K562 (cell line): ENCODE results near the gene TCEA3. TPM values are rescaled to one million over a fixed set of nuclear protein-coding genes. Genes with fewer than 3 reads are reported as not detected.

ENCODE experiments used
- ATF1 ChIP-seq, 2 experiments: fragments of 450-650 bp in 1 of 2; IDR thresholded peaks; 2 replicates each; pipeline ENCODE4 v1.6.1; 2016; ENCODE audit warnings: missing compliant biosample characterization in 1 of 2, missing genetic modification characterization in 1 of 2
- KLF10 ChIP-seq: fragments of 250-450 bp; sonication (Bioruptor Pico); IDR thresholded peaks from 2 replicates; pipeline ENCODE4 v1.6.1; 2021; ENCODE audit warnings: matching md5 sums
- MXI1 ChIP-seq: IDR thresholded peaks from 2 replicates; pipeline ENCODE4 v1.6.1; 2011; ENCODE audit warnings: low read depth, mild to moderate bottlenecking, improper control_type of control experiment, low read length
- NCOA2 ChIP-seq, 2 experiments: fragments of 450-650 bp; IDR thresholded peaks; 2 replicates each; pipeline ENCODE4 v1.6.1; 2018; ENCODE audit warnings: mild to moderate bottlenecking in 2 of 2, moderate library complexity in 1 of 2; ENCODE audit not compliant: partially characterized antibody in 2 of 2
- NR4A1 ChIP-seq, 2 experiments: fragments of 250-450 bp in 1 of 2; fragments of 450-650 bp in 1 of 2; sonication (Bioruptor Pico) in 1 of 2; IDR thresholded peaks; 2 replicates each; pipeline versions ENCODE4 v1.4.0 to v1.6.1; 2016 to 2020; ENCODE audit warnings: mild to moderate bottlenecking in 2 of 2, missing compliant biosample characterization in 1 of 2, missing genetic modification characterization in 1 of 2, moderate library complexity in 1 of 2
- PREB ChIP-seq: sonication (generic); formaldehyde crosslinking; IDR thresholded peaks from 2 replicates; pipeline ENCODE4 v1.8.1; 2023; ENCODE audit warnings: mild to moderate bottlenecking, missing genetic modification reagents
- RB1 ChIP-seq: fragments of 450-650 bp; IDR thresholded peaks from 2 replicates; pipeline ENCODE4 v1.6.1; 2017; ENCODE audit warnings: low read depth, mild to moderate bottlenecking
- SAFB ChIP-seq: fragments of 200-400 bp; formaldehyde crosslinking; IDR thresholded peaks from 2 replicates; pipeline ENCODE4 v1.6.1; 2017; ENCODE audit warnings: low read depth, low read length, borderline replicate concordance
- SMAD3 ChIP-seq: fragments of 450-650 bp; formaldehyde crosslinking; conservative IDR thresholded peaks from 2 replicates; pipeline ENCODE4 v1.4.0; 2020; ENCODE audit warnings: mild to moderate bottlenecking
- SMARCA4 ChIP-seq: fragments of 450-650 bp; IDR thresholded peaks from 2 replicates; pipeline ENCODE4 v1.6.1; 2016
- YY1 ChIP-seq, 3 experiments: IDR thresholded peaks; 2 replicates each; pipeline ENCODE4 v1.6.1; 2011; ENCODE audit warnings: low read length in 2 of 3, mild to moderate bottlenecking in 2 of 3, moderate library complexity in 2 of 3, borderline replicate concordance in 1 of 3, control low read depth in 1 of 3, low read depth in 1 of 3; ENCODE audit not compliant: insufficient read depth in 3 of 3, insufficient replicate concordance in 2 of 3, control insufficient read depth in 1 of 3, insufficient read length in 1 of 3; ENCODE audit errors: extremely low read depth in 1 of 3
- ZBTB33 ChIP-seq: sonication (generic); formaldehyde crosslinking; IDR thresholded peaks from 2 replicates; pipeline ENCODE4 v1.8.1; 2023; ENCODE audit warnings: mild to moderate bottlenecking, missing genetic modification reagents
- ZNF24 ChIP-seq: fragments of 450-650 bp; IDR thresholded peaks from 2 replicates; pipeline ENCODE4 v1.6.1; 2016
- ZNF436 ChIP-seq: fragments of 250-450, 450-650 bp; sonication (Bioruptor Pico); formaldehyde crosslinking; IDR thresholded peaks from 2 replicates; pipeline ENCODE4 v1.7.0; 2020; ENCODE audit warnings: mild to moderate bottlenecking
- ZNF592 ChIP-seq: fragments of 450-650 bp; IDR thresholded peaks from 2 replicates; pipeline ENCODE4 v1.6.1; 2017; ENCODE audit warnings: antibody characterized with exemption, mild to moderate bottlenecking
- polyA plus RNA-seq, 8 experiments: library from polyadenylated mRNA; depleted of rRNA in 4 of 8; stranded (reverse) in 5 of 8; unstranded in 3 of 8; fragments of >200 nt; fragmentation: Nextera tagmentation in 2 of 8; fragmentation: Illumina TruSeq in 1 of 8; extraction: Ambion mirVana in 2 of 8; extraction: Trizol in 1 of 8; gene quantifications; 2 replicates each; pipeline versions ENCODE4 v1.2.1 to v1.2.3, GENCODE V29; 2011 to 2014; ENCODE audit warnings: inconsistent platforms in 1 of 8, missing spikeins in 1 of 8
- total RNA-seq, 7 experiments: library from RNA; depleted of rRNA in 6 of 7; stranded (reverse); fragments of >200 nt in 6 of 7; fragmentation: Illumina TruSeq in 2 of 7; extraction: Trizol in 2 of 7; gene quantifications; 2 replicates each; pipeline versions ENCODE4 v1.2.1 to v1.2.3, GENCODE V29; 2011 to 2021; ENCODE audit warnings: low replicate concordance in 1 of 7
- TF ChIP-seq, protein P1 (sequence below): fragments of 450-650 bp; IDR thresholded peaks from 2 replicates; pipeline ENCODE4 v1.6.1; 2016; ENCODE audit warnings: borderline replicate concordance

Gene TCEA3
- total and polyA plus RNA-seq, 9 of the 15 experiments (the other 6 are each of a cell fraction or from before 2014, with no cell fraction given), result 0.03 to 0.55 (median 0.36) TPM

DNA sequence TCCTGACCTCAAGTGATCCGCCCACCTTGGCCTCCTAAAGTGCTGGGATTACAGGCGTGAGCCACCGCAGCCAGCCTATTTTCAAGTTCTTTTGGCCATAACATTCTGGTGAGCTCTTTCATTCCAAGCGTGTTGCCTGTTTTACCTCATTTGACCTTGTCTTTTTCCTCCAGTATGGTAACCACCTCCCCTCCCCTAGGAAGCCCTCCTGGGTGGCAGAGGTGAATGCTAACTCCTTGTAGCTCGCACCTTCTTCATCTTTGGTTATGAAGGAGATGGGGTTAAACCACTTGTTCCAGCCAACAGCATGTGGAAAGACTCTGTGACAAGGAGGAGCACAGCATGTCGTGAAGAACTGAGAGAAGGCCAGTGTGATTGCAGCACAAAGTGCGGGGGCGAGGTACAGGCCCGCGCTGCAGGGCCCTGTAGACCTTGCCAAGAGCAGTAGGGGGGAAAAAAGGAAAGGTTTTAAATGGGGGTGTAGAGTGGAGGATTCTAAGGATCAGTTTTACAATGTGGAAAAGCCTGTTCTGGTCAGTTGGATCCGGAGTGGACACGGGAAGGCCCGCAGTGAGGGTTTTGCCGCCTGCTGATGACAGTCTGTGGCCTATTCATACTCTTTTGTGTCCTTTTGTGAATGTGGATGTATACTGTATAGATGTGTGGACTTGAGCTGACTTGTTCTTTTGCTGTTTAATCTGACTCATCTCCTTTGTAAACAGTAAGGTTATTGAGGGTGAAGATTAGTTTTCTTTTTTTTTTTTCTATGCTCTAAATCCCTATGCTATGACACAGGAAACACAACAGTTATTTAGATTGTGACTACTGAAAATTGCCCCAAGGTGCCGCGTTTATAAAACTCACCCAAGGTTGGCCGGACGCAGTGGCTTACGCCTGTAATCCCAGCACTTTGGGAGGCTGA, 47.4 kb downstream of the TCEA3 start (continued):
- peak; percentile 14; the same call in 1 of the 2 replicates for TF ChIP-seq ZBTB33 (CRISPR knock-in tag)
- no peak for TF ChIP-seq MXI1
- TF ChIP-seq SAFB, result no peak
- TF ChIP-seq, protein P1, sequence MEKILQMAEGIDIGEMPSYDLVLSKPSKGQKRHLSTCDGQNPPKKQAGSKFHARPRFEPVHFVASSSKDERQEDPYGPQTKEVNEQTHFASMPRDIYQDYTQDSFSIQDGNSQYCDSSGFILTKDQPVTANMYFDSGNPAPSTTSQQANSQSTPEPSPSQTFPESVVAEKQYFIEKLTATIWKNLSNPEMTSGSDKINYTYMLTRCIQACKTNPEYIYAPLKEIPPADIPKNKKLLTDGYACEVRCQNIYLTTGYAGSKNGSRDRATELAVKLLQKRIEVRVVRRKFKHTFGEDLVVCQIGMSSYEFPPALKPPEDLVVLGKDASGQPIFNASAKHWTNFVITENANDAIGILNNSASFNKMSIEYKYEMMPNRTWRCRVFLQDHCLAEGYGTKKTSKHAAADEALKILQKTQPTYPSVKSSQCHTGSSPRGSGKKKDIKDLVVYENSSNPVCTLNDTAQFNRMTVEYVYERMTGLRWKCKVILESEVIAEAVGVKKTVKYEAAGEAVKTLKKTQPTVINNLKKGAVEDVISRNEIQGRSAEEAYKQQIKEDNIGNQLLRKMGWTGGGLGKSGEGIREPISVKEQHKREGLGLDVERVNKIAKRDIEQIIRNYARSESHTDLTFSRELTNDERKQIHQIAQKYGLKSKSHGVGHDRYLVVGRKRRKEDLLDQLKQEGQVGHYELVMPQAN, result 0 out of 2 replicates have a peak, but pooled peaks have one; percentile 29
- peak; percentile 85 for TF ChIP-seq ZNF592
- TF ChIP-seq SMARCA4, result peak; percentile 80; the same call in 1 of the 2 replicates
- TF ChIP-seq ATF1 (CRISPR knock-in tag; IDR thresholded peaks at IDR 0.05), result no peak
- TF ChIP-seq ATF1 (tag; IDR thresholded peaks at IDR 0.05), result peak; percentile 19; the same call in 1 of the 2 replicates
- 0 out of 2 replicates have a peak, but pooled peaks have one; percentile 11 for TF ChIP-seq ZNF24
- no peak for TF ChIP-seq PREB (CRISPR knock-in tag)
- no peak for TF ChIP-seq NR4A1 (CRISPR knock-in tag; IDR thresholded peaks at IDR 0.05)
- TF ChIP-seq NR4A1 (tag; IDR thresholded peaks at IDR 0.05), result 0 out of 2 replicates have a peak, but pooled peaks have one; percentile 63
- TF ChIP-seq KLF10 (CRISPR knock-in tag), result no peak
- no peak for TF ChIP-seq SMAD3 (CRISPR knock-in tag)
- TF ChIP-seq ZNF436 (CRISPR knock-in tag), result 0 out of 2 replicates have a peak, but pooled peaks have one; percentile 16
- TF ChIP-seq RB1, result peak; percentile 24; the same call in 1 of the 2 replicates
- no peak for TF ChIP-seq NCOA2 (IDR thresholded peaks at IDR 0.05; ENCODE audit: partially characterized antibody in 2 of 2)
- TF ChIP-seq YY1 (IDR thresholded peaks at IDR 0.05; ENCODE audit: borderline replicate concordance in 1 of 3, control insufficient read depth in 1 of 3, extremely low read depth in 1 of 3, insufficient read depth in 3 of 3, insufficient read length in 1 of 3, insufficient replicate concordance in 2 of 3, low read depth in 1 of 3, low read length in 2 of 3), result no peak
